SH-SY5Y (cell line): ENCODE measurements around the gene CEP89.

Experiments
- GATA2 ChIP-seq: IDR thresholded peaks from 2 replicates; pipeline ENCODE4 v1.6.1; 2011; ENCODE audit warnings: mild to moderate bottlenecking, low read depth, low read length
- GATA3 ChIP-seq: IDR thresholded peaks from 2 replicates; pipeline ENCODE4 v1.6.1; 2011; ENCODE audit warnings: low read depth, mild to moderate bottlenecking, low read length, moderate library complexity

DNA sequence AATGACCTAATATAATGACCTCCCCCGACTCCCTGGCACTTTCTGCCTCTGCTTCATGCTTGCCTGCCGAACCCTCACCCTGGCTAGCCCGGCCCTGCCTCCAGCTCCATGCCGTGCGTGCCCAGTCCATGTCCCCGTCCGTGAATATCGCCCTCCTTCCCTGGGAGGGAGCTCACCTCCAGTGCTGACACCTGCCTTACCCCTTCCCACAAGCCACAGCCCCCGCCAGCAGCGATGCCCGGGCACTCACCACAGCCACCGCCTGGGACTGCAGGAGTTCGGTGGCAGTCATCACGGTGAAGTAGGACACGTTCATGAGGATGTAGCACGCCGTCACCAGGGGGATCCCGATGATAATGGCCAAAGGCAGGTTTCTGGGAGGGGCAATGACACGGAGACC, 112.2 kb downstream of the CEP89 start:
- no peak for TF ChIP-seq GATA3
- no peak for TF ChIP-seq GATA2
